ELR (cell line): ENCODE data around the gene RALGPS1.

Source experiments
- DNase-seq: peaks from one replicate; pipeline ENCODE4 v3.0.0-alpha.2; 2015; ENCODE audit warnings: low read depth

Gene RALGPS1

DNA sequence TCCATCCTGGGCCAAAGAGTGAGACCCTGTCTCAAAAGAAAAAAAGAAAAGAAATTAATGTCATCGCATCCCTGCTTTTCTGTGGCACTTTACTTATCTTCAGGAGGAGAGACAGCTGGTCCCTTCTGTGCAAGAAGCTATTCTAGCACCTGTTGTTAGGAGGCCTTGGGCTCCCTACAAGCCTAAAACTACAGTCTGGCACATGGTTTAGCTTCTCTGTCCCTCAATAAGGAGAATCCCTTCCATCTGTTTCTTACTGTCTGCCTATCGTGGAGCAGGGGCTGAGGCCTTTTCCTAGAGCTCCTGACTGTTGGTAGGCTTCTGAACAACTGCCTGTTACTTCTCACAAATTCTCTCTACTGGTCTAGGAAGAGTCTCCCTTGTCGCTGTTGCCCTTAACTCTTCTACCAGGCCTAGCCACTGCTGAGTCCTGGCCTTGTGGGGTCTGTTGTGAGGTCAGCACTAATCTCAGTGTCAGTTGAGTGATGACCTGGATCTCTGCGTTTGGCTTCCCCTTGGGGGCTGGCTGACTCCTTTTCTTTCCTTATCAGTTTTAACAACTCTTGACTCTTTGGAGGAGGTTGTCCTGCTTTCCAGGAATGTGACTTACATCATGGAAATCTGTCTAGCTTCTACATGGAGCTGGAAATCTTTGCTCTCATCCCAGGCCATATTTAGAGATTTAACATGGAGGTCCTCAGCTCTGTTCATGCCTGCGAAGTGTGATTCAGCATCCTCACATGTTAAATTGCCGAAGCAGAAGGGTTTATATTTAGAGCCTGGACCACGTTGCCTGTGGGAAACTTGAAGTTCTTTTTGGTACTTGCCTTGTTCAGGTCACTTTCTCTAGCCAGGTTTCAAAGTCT lies 344.3 kb downstream of the RALGPS1 start:
- DNase-seq: no peak

- DNase-seq: no peak
Measured at GRCh38 chr9:127262602-127263001, 348.0 kb downstream of the RALGPS1 start.

DNA sequence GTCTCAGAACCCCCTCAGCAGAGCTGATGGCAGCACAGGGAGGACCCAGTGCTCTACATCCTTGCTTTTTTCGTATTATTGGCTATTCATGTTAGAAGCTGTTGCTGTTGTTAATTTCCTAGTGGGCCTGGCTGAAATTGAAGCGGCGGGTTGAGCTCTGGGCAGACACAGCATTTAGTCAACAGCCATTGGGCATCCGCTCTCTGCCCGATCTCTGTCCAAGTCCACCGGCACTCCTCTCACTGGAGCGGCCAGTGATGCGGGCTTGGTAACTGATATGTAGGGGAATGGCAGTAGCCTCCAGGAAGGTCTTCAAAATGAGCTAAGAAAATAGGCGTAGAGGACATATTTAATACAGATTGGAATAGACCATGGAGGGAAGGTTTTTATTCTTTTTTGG lies 348.7 kb downstream of the RALGPS1 start:
- DNase-seq: no peak

DNA sequence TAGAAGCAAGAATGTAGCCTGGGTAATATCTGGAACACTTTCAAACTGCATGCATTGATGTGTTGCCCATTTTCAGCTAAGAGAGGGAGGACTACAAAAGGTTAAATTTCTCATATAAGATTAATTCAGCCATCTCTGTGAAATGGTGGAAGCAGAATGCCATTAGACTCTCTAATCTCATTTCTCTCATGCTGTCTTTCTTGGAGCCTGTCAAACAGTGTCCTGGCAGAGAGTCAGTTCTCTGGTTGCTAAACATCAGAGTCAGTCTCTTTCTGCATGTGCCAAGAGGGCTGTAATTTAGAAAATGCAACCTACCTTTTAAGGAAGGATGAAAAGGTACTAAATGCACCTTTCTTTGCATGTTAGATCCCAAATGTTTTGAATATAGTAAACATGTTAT lies 349.1 kb downstream of the RALGPS1 start:
- DNase-seq: no peak

DNA sequence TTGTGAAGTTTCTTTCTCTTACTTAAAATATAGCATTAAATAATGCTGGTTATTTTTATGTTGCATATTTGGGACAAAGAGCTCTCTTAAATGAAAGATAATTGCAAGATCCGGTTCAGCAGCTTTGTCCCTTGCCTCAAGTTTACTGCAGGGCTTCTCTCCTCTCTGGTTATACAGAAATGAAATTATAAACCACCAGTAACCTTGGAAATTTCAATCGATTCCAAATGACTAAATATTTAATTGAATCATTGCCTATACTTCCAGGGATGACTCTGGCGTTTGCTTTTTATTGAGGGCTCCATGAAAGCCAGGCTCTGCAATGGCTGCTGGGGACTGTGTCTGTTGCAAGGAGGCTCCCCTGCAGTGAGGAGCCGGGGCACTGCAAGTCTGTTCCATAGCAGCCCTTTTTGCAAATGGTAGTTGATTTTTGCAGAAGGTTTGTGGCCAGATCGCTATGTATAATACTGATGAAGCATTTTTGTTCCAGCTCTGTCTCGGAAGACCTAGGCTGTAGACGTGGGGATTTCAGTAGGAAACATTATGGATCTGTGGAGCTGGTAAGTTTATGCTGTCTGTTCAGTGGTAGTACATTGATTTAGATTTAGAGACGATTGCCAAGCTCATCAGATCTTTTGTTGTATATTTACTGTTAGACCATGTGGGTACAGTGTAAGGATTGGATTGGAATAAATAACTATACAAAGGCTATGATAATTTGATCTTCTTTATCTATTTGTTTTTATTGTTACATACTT lies 350.1 kb downstream of the RALGPS1 start, which contains the start of gene GARNL3:
Gene GARNL3, plus strand, starts transcription at position 313 of the 758 bp plus-strand sequence. Its CDS starts 104 bp downstream, at position 417.
- DNase-seq: no peak

- no peak for DNase-seq
Measured at GRCh38 chr9:127267793-127268525, 353.4 kb downstream of the RALGPS1 start.

- DNase-seq: no peak
Measured at GRCh38 chr9:127269449-127269848, 354.9 kb downstream of the RALGPS1 start.
